ENCODE data around the gene EHD1. TPM values are rescaled to one million over a fixed set of nuclear protein-coding genes. Genes with fewer than 3 reads are reported as not detected.
A peak's percentile ranks its signal among the peaks of the same experiment; 100 is the strongest.

The EHD1 gene
- total RNA-seq, 1 donor from 2014 or later, result 111 TPM

DNA sequence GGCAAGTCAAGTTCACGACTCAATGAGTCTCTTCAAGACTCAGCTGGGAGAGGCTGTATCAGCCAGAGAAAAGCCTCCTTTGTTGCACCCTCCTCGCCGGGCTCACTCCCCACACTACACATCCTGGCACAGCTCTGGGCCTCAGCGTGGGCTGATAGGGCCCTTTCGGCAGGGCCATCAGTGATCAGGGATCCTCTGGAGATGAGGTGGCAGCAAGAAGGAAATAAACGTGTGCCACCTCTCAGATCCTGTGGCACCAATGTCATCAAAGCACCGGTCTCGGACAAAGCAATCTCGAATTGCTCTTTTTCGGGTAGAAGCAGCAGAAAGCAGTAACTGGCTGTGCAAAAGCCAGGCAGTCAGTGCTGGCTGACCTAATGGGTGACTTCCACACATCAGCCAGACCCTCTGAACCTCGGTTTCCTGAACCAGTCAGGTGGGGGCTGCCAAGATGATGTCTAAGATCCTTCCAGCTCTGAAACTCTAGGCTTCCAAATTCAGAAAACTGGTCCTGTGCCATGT, 2.1 kb downstream of the EHD1 start:
- Mint-ChIP-seq H3K9me3 (ENCODE audit: low read depth) (no peaks in the 10 kb centered on the region), H3K27me3 (ENCODE audit: low read depth) (no peaks in the 10 kb centered on the region), H3K4me1 (ENCODE audit: low read depth) (peaks cover 57% of the 10 kb centered on the region), H3K36me3 (ENCODE audit: low read depth) (peaks cover 12% of the 10 kb centered on the region), H3K27ac (ENCODE audit: unreplicated experiment) (peak overlapping the region; percentile 95), H3K4me3 (ENCODE audit: unreplicated experiment) (peak overlapping the region; percentile 98)
- no peak for TF ChIP-seq CTCF (IDR thresholded peaks at IDR 0.05)
- DNase-seq (ENCODE audit: low spot score), result no peak

DNA sequence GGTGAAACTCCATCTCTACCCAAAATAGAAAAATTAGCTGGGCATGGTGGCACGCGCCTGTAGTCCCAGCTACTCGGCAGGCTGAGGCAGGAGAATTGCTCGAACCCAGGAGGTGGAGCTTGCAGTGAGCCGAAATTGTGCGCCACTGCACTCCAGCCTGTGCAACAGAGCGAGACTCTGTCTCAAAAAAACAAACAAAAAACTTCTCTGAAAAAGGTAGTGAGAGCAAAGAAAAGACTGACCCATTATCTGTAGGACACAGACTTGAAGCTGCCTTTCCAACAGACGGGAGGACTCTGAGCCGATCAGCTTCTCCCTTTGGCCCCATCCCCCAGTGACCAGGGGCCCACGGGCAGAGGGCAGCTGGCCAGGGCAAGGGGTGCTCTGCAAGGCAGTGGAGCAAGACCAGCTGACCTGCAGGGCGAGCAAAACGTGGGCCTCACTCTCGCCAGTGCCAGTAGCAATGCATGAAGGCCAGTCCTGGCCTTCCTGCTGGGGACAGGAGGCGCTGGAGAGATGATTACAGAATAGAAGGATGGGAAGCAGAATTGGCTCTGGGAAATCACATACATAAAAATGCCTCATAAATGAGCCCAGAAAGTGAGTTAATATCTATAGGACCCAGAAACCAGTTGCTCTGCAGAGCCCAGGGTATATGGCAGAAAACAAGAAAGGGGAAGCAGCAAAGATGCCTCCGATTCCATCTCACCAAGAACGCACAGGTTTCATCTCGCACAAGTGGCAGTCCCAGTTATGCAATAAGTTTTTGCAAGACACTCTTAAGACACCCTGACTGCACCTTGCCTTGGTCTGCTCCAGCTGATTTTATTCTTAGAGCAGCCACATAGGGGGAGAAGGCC, 2.8 kb downstream of the EHD1 start:
- no peaks in the 10 kb centered on the region for H3K9me3 Mint-ChIP-seq (ENCODE audit: low read depth)
- no peaks in the 10 kb centered on the region for H3K27me3 Mint-ChIP-seq (ENCODE audit: low read depth)
- peak overlapping the region; percentile 98 for H3K4me3 Mint-ChIP-seq (ENCODE audit: unreplicated experiment)
- peaks cover 14% of the 10 kb centered on the region for H3K36me3 Mint-ChIP-seq (ENCODE audit: low read depth)
- no peak for DNase-seq (ENCODE audit: low spot score)
- peaks cover 64% of the 10 kb centered on the region for H3K4me1 Mint-ChIP-seq (ENCODE audit: low read depth)
- peak overlapping the region; percentile 95 for H3K27ac Mint-ChIP-seq (ENCODE audit: unreplicated experiment)
- peak; percentile 32 for TF ChIP-seq CTCF (IDR thresholded peaks at IDR 0.05)

- DNase-seq (ENCODE audit: low spot score), result no peak
- no peak for TF ChIP-seq CTCF (IDR thresholded peaks at IDR 0.05)
- Mint-ChIP-seq H3K9me3 (ENCODE audit: low read depth) (no peaks in the 10 kb centered on the region), H3K27me3 (ENCODE audit: low read depth) (no peaks in the 10 kb centered on the region), H3K4me1 (ENCODE audit: low read depth) (peaks cover 74% of the 10 kb centered on the region), H3K4me3 (ENCODE audit: unreplicated experiment) (peak overlapping the region; percentile 98), H3K27ac (ENCODE audit: unreplicated experiment) (peak overlapping the region; percentile 72), H3K36me3 (ENCODE audit: low read depth) (peaks cover 14% of the 10 kb centered on the region)
Observed at GRCh38 chr11:64874308-64875240, 3.8 kb downstream of the EHD1 start.

GRCh38 chr11:64872790-64873488, 5.5 kb downstream of the EHD1 start:
- DNase-seq (ENCODE audit: low spot score), result no peak
- no peaks in the 10 kb centered on the region for H3K9me3 Mint-ChIP-seq (ENCODE audit: low read depth)
- TF ChIP-seq CTCF (IDR thresholded peaks at IDR 0.05), result no peak
- no peaks in the 10 kb centered on the region for H3K27me3 Mint-ChIP-seq (ENCODE audit: low read depth)
- no peak overlapping the region for H3K4me3 Mint-ChIP-seq (ENCODE audit: unreplicated experiment)
- peaks cover 83% of the 10 kb centered on the region for H3K4me1 Mint-ChIP-seq (ENCODE audit: low read depth)
- peaks cover 14% of the 10 kb centered on the region for H3K36me3 Mint-ChIP-seq (ENCODE audit: low read depth)
- no peak overlapping the region for H3K27ac Mint-ChIP-seq (ENCODE audit: unreplicated experiment)

Data from chondrocyte (in vitro differentiated cells).